NCI-H2029 treated with DMSO at 0.1 percent for 48 hours (cell line): ENCODE results near the gene GSTO2.
A peak's percentile ranks its signal among the peaks of the same experiment; 100 is the strongest.

Experiments used
- DNase-seq: peaks from one replicate; lab custom pipeline; 2025; lab: John Stamatoyannopoulos, UW

The GSTO2 gene

DNA sequence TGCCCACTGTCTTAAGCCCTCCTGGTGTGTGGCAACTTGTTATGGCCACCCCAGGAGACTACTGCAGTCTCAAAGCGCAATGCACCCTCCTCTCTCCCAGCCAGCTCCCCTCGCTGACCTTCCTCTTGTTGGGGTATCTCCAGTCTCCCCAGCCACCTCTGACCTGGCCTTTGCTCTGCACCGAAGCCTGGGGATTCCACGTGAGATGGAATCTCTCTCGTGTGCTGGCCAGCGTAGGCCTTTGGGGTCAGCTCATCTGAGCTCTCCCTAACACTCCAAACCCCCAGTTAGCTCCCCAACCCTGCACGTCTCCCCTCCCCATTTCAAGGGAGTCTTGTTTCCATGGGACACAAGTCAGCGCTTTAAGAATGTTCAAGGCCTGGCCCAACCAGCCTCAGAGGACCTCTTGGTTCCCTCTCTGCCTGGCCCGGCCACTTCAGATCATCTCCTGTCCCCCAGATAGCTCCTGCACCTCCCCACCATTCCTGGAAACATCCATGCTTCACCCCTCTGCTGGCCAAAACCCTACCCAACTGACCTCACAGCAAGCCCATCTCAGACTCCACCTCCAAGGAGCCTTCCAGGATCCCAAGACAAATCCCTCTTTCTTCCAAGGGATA is 58.1 kb downstream of the GSTO2 start:
- no peak for DNase-seq

DNA sequence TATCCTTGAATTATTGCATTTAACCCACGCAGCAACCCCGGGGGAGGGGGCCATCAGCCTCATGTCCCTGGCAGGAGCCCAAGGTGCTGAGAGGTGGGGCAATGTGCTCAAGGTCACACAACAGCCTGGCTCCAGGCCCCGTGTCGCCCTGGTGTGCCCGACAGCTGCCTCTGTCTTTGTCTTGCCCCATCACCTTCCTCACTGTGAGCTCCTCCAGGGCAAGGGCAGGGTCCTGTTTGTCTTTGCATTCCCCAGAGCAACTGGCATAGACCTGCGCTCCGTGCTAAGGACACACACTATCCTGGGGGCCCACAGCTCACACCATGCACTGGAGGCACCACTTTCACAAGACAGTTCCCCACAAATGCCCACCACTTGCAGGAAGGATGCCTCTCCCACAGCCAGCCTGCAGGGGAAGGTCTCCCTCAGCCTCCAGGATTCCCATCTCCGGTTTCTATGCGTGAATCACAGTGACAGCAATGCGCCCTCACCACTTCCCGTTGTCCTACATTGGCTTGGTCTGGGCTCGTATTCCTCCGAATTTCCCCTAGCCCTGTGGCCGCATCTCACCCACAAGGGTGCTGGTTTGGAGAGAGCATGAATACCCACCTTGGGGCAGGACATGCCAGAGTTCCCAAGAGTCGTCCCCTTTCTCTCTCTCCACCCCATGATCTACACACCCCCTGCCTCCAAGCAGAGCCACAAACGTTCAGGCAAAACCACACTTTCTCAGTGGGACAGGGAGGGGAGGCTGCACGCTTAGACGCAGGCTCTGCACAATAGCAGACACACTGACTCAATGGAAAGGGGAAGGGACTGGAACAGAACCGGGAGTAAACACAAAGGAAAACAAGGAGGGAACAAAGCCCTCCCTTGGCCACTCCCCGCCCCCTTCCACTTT is 59.0 kb downstream of the GSTO2 start:
- no peak for DNase-seq

DNA sequence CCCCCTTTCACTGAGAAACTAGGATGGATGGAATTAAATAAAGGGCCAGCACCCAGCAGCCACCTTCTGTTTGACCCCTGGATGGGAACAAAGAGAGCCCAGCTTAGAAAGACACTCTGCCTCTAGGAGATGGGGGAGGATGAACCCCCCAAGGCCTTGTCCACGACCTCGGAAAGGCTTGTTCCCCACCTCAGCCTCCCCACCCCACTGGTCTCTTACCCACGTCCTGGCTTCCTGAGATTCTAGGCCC is 59.6 kb downstream of the GSTO2 start:
- no peak for DNase-seq

DNA sequence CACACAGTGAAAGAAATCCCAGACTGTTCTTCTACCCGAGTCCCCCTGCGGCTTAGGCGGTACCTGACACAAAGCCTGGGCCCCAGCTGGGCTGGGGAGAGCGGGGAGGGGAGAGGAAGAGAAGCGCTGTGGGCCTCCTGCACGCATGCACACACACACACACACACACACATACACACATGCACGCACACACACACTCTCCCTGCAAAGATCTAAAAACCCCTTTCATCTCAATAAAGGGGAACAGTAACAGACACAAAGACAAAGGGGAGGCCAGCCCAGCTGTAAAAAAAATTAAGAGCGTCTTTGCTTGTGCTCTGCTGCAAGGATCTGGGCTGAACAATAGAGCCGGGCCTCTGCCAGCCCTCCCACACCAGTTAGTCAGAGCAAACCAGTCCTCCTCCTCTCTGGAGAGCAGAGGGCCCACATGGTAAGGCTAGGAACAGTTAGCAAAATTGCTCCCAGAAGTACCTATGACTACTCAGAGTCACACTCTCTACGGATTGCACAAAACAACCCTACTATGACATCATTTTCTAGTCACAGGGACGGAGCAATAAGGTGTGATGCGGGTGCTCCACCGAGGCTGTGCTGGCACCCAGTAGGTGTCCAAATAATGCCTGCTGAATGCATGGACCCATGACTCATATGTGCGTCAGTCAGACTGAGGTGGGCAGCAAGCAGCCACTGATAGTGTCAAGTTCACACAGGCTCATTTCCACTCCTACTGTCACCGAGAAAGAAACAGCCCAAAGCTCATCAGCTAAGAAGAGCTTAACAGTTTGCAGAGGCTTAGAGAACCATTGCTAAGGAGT is 60.1 kb downstream of the GSTO2 start:
- DNase-seq, result no peak

DNA sequence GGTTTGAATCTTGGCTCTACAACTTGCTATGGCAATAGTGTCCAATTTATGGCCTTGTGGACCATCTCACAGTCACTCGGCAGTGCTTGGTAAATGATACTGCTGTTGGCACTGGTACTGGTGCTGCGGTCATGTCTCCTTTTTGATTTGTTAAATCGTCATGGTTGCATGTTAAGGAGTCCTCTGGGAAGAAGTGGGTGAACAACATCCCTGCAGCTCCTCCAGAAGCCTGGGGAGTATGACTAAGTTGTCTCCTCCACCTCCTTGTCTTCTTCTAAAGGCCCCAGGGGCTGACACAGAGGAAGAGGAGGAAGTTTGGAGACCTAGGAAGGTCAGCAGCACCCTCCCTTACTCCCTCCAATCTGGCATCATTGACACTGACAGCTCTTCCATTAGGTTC is 60.8 kb downstream of the GSTO2 start:
- no peak for DNase-seq

DNA sequence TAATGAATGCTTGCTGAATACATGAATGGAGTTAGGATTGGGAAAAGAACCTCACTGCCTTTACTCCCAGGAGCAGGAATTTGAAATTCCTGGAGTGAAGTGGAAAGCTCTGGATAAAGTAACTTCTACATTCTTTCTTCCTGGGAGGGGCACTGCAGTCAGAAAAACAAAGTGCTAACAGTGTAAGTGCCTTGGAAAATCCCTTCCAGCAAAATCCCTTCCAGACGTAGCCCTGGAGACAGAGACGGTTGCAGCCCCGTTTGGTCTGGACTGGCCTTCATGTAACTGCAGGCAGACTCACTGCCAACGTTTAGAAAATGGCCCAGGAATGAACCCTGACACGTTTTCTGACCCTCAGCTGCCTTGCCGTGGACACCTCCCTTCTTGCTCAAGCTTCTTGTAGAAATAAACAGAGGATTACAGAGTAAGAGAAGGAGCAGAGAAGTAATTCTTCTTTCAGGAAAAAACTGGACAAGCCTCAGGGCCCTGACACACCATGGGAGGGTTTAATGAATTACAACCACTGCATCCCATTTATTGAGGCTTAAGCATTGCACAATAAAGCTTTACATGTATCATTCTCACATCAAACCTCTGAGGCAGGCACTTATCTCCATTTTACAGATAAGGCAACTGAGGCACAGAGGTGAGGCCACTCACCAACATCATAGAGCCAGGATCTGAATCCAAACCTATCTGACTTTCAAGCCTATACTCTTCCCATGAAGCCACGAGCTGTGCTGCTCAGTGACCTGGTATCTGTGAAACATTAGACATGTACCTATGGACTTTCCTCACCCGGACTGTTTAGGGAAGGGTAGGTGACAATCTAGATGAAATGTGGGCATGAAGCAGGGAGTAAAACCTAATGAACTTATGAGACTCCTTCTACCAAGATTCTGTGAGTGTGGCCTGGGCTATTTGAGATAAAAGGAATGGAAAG is 61.5 kb downstream of the GSTO2 start:
- DNase-seq, result no peak

DNA sequence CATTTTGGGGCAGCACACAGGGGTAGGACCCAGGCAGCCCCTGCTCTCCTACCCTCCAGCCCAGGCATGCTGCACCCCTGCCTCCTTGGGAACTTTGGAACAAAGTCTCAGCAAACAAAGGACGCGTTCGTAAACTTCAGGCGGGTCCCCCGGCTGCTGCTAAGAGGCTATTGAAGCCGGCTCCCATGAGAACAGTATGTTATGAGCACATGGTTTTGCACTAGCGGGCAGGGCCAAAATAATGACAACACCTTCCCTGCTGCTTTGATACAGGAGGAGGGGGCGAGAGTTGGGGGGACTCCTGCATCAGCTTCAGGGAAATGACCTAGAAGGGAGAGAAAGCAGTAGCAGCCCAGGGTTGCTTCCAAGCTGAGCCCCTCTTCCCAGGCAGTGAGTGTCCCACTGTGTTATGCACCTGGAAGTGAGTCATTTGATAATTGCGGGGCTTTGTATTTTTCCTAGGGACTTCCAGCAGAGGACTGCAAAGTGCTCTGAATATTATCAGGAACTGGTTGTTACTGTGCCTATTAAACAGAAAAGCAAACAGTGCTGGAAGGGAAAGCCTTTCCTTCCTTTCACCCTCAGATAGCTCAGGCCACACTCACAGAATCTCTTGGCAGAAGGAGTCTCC is 62.3 kb downstream of the GSTO2 start:
- DNase-seq, result no peak

DNA sequence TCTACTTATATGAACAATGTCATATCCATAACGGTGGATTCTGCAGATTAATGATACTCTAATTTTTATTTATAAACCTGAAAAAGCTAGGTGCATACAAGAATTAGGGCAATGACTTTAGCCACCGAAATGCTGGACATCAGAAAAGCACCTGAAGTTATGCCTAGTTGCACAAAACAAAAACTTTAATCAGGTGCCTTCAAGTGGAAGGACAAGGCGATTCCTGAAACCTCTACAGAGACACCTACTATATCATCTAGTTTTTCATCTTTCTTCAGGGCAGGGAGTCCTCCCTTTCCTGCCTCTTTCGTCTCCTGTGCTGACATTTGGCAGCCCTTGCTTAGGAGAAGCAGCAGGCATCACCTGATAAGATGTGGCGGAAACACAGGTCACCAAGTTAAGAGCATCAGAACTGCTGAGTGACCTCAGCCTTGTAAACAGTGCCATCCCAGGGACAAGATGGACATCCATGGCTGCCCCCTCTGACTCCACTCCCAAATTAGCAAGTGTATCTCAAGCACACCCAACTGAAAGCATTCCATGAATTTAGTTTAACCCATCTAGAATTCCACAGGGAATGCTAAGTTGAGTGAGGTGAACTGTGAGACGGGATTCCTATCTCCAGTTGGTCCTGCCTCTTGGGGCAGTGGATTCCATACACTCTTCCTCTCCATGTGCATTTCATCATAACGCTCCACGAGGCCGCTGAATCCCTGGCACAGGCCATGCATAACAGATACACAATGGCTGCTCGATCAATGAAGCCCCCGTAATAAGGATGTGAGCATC is 63.5 kb downstream of the GSTO2 start:
- no peak for DNase-seq

DNA sequence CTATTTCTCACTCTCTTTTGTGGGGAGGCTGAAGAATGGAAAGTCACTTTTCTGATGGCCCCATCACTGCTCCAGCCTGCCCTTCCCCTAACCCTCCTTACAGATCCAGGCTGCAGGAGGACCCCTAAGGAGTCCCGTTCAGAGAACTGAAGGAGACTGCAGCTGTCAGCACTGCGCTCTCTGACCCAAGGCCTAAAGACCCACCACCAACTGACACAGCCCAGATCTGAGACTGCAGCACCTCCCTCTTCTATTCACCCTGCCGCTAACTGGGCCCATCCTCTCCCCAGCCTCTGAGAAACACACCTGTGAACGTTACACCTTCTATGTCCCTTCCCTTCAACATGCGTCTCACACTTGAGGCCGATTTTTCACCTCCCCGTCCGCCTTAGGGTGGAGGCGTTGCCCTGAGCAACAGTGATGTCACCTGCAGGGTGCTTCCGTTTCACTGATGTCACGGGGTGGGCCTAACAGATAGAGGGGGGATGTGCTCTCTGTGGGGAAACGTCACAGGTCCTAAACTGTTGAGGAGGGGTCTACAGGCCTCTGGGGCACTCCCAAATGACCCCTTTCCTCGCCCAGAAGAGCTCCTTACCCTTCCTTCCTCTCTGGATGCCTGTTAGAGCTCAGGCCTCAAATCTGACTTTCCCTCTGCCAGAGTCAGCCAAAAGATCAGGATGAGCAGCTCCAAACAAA is 64.2 kb downstream of the GSTO2 start:
- DNase-seq, result no peak

DNA sequence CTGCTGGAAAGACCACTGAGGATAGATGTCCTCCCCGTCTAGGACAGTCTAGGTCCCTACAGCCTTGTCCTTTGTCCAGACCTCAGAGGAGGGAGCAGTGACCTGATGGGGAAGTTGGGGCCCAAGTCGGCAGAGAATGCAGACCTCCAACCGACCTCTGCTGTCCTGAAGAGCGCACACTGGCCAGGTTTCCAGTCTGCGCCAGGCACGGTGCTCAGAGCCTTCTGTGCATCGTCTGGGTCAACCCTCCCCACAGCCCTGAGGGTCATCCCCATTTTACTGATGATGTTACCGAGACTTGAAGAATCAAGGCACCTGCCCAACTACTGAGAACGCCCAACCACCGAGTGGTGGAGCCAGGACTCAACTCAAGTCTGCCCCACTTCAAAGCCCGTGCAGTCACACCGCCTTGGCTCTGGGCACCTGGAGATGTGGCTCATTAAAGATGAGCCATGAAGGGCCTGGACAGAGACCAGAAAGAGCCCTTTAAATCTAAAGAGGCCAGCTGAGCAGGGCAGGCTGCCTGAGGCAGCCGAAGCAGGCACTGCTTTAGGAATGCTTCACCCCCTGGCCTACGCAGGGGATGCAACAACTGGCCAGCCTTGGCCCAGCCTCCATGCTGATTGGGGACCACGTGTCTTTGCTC is 64.9 kb downstream of the GSTO2 start:
- DNase-seq, result peak; percentile 18

DNA sequence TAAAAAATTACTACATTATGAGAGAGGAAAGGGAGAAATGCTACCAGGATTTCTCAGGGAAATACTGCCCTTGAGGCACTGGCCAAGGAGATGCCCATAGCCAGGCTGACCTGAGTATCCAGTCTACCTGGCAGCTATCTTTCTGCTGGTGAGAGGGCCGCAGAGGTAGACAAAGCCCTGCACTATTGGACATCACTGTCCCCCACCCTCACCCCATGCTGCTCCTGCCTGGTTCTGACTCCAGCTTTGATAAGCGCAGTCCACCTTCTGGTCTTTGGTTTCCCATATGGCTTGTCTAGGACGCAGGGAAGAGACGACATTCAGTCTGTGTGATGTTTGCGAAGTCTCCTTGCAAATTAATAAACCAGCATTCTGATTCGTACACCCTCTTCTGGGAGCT is 65.6 kb downstream of the GSTO2 start:
- DNase-seq, result no peak

DNA sequence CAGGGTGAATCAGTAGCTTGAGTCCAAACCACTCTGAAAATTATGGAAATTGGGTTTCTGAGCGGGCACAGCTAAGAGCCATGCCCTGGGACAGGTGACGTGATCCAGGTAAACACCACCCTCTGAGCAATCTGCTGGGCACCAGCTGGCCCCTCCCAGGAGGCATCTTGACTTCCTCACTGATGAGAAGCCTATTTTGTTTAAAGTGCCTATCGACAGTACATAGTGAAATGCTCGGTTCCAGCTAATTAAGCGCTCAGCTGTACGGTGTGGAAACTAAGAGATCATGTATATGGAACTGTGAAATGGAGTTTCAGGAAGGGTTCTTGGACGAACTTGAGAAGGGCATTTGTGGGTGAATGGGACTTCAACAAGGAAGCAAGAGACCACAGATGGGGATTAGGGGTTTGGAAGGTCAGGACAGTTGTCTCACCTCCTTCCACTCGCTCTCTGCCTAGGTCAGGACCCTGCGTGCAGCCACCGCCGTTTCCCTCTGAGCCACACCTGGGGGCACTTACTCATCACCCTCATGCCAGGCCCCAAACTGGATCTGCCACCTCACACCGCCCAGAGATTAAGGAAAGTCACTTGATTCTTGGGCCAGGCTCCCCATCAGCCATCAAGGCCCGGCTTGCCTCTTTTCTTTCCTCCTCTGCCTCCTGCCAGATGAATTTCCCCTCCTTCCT is 66.1 kb downstream of the GSTO2 start:
- DNase-seq, result peak; percentile 23

DNA sequence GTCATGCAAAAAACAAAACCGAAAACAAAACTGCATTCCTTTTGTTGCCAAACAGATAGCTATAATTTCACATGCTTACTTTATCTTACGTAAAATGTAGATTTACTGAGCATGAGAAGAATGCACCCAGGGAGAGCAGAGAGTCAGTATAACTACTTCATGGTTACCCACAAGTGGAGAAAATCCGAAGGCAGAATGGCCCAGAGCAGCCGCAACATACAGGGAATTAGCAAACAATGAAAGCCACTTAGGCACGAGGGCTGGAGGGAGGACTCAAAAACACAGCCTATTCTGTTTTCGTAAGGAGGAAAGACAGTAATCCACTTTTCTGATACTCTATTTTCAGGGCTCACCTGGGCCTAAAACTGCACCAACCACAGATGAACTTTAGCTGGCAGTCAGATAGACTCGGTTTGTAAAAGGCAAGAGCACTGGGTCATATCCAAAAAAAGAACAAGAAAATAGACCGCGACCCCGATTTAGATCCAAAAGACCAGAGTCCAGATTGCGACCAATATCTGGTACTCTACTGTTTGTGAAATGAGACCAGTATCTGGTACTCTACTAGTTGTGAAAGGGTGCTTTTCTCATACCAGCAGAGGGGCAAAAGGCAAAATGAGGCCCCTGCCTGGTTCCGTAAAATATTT is 68.0 kb downstream of the GSTO2 start:
- no peak for DNase-seq

DNA sequence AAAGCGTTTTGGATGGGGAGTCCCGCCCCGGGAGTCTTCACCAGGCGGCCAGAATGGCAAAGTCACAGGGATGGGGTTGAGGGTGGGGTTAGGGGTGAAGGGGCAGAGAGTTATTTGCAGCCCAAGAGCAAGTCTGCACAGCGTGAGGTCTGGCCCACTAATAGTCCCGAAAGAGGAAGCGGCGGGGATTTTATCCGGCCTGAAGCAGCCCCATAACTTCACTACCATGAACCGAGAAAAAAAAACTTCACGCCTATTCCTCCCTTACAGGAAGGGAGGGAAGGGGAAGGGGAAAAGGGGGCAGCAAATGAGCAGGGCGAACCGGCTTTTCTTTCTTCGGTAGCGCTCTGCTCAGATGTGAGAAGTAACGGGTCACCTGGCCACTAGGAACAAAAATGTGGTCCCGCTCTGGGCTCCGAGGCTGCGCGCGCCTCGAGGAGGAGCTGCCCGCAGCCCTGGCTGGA is 68.6 kb downstream of the GSTO2 start:
- no peak for DNase-seq

DNA sequence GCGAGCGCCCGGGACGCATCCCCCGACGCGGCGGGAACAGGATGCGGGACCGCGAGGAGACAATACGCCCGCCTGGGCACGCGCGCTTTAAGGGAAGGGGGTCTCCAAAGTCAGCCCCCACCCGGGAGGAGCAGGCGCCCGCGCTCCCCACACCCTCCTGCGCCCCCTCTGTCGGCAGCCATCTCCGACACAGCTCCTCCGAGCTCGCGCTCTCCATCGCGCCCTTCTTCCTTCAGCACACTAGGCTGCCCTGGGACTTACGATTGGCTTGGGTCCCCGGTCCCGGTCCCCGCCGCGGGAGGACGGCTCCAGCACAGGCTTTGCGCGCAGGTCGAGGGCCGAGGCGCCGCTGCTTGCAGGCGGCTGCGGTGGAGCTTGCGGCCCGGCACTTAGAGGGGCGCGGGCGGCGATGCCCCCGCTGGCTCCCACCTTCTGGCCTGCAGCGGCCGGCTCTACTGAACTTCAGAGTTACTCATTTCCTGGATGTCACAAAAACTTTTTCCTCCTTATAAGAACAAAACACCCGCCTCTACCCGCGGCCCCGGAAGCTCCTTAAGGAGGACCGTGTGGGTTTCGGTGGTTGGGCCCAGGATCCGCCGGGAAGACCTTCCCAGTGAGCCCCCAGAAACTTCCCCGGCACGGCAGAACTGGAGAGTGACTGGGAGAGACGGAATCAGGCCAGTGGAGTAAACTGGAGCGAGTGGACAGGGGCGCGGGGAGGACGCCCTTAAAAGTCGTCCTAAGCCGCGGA is 69.2 kb downstream of the GSTO2 start, which contains the start of gene ITPRIP:
Gene ITPRIP, minus strand, starts transcription at position 481 of the 751 bp plus-strand sequence. CDS start 22,414 bp downstream, outside the sequence.
- DNase-seq, result no peak

DNA sequence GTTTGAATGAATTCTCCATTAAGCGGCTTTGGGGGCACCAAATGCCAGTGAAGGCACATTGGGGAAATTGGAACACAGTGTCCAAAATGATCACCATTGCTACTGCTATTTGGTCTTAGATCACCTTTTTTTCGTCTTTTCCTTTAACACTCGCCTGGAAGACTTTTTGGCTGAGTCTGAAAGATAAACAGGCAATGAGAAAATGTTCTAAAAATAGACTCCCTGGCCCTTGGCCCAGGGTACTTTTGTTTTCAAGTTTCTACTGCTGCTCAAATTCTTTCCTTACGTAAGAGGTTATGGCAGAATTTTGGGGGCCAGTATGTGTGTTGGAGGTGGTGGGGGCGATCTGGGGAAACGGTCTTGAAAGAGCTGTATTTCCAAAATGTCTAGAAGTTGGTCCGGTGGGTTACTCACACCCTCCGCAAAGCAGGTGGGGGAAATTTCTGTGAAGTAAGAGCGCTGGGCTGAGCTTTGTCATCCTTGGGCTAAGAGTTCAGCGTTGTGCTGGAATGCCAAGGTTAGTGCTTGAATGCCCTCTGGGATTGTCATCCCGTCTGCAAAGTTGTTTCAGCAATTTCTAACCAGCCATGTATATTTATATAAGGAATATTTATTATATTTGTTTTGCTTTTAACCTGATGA is 70.6 kb downstream of the GSTO2 start:
- no peak for DNase-seq

DNA sequence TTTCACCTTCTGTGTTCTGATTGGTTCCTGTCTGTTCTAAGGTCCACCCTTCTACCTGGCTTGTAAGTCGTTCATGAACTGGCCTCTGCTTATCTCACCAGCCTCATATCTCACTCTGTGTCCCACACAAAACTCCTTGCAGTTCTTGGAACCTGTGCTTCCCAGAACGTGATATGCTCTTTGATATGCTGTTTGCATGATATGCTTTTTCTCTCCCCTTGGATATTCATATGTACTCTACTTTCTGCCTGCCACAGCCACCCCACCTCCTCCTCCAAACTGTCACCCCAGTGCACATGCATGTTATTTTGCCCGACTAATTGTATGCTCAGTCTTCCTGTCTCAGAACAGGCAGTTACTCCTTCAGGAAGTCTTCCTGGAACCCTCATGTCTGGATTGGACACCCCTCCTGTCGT is 71.1 kb downstream of the GSTO2 start:
- DNase-seq, result no peak
